ENCODE measurements around the gene RASSF4.

The RASSF4 gene

DNA sequence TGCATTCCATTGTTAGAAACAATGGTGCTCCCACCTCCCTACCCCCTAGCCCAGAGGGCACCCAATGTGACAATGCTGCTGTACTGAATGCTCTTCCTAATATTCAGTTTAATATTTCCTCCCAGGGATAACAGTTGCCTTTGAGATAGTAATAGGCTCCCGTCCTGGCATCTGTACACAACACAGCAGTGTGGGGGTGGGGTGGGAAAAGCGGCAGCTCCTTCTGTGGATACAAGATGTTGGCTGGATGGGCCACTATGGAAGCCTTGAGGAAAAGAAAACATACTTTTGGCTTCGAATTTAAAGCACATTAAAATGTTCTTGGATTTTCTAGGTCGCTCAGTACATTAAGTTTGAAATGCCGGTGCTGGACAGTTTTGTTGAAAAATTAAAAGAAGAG is 32.0 kb downstream of the RASSF4 start:
- Histone ChIP-seq H3K9ac (ENCODE audit: low read length) (no peak overlapping the region), H3K9me3 (ENCODE audit: control insufficient read depth, low read depth, low read length) (no peaks in the 10 kb centered on the region), H3K4me3 (ENCODE audit: low read length) (no peak overlapping the region), H3K27me3 (ENCODE audit: control insufficient read depth, insufficient read depth, low read length) (no peaks in the 10 kb centered on the region), H3K36me3 (ENCODE audit: control insufficient read depth, low read depth, low read length) (no peaks in the 10 kb centered on the region), H3K4me1 (ENCODE audit: control insufficient read depth, low read depth, low read length) (peaks cover 39% of the 10 kb centered on the region), H3K27ac (ENCODE audit: low read length) (no peak overlapping the region)

DNA sequence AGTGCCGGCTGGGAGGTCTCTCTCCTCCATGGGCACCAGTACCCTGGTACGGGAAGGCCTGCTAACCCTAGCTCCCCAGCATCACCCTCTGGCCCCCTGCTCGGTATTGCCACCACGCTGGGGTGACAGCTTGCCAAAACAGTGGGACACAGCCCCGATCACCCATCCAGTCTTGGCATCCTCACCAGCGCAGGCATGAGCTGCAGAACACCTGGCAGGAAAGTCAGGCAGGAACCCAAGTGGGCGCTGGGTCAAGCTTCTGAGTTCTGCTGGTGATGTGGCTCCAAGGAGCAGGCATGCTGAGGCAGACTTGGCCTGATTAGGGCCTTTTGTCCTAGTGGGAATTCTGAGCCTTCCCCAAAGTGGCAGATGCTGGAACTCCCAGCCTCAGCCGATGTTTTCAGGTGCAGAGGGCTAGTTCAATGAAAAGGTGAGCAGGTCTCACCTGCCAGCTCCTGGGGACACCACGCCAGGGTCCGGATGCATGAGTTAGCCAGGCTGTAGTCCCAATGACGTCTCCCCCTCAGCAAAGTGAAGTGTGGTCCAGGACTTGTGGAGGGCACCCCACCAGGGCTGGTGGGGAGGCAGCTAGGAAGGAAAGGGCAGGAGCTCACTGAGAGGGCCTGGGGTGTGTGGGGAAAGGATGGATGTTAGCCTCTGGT is 32.6 kb downstream of the RASSF4 start:
- H3K4me3 ChIP-seq (ENCODE audit: low read length), result no peak overlapping the region
- H3K9ac ChIP-seq (ENCODE audit: low read length), result no peak overlapping the region
- H3K36me3 ChIP-seq (ENCODE audit: control insufficient read depth, low read depth, low read length), result no peaks in the 10 kb centered on the region
- no peaks in the 10 kb centered on the region for H3K27me3 ChIP-seq (ENCODE audit: control insufficient read depth, insufficient read depth, low read length)
- H3K4me1 ChIP-seq (ENCODE audit: control insufficient read depth, low read depth, low read length), result peaks cover 35% of the 10 kb centered on the region
- H3K27ac ChIP-seq (ENCODE audit: low read length), result no peak overlapping the region
- H3K9me3 ChIP-seq (ENCODE audit: control insufficient read depth, low read depth, low read length), result no peaks in the 10 kb centered on the region

DNA sequence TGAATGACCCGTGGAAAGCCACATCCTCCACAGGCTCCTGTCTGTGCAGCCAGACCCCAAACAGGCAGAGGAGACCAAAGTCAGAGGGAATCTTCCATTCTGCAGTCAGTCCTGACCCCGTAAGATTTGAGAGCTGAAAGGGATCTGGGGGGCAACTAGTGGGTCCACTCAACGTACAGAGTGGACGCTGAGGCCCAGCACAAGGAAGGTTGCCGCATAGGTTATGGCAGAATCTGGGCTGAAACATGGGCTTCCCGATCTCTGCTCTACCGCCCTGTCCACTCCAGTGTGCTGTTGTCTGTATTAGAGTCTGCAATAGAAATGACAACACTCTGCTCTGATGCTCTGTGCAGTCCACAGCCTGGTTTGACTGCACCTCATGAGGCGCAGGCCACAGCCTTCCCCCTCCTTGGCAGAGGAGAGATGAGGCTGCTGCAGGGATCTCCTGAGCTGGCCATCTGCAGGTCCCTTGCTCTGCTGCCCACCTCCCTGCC is 33.2 kb downstream of the RASSF4 start:
- Histone ChIP-seq H3K4me1 (ENCODE audit: control insufficient read depth, low read depth, low read length) (peaks cover 35% of the 10 kb centered on the region), H3K36me3 (ENCODE audit: control insufficient read depth, low read depth, low read length) (no peaks in the 10 kb centered on the region), H3K9ac (ENCODE audit: low read length) (no peak overlapping the region), H3K9me3 (ENCODE audit: control insufficient read depth, low read depth, low read length) (no peaks in the 10 kb centered on the region), H3K27ac (ENCODE audit: low read length) (no peak overlapping the region), H3K27me3 (ENCODE audit: control insufficient read depth, insufficient read depth, low read length) (no peaks in the 10 kb centered on the region), H3K4me3 (ENCODE audit: low read length) (no peak overlapping the region)

DNA sequence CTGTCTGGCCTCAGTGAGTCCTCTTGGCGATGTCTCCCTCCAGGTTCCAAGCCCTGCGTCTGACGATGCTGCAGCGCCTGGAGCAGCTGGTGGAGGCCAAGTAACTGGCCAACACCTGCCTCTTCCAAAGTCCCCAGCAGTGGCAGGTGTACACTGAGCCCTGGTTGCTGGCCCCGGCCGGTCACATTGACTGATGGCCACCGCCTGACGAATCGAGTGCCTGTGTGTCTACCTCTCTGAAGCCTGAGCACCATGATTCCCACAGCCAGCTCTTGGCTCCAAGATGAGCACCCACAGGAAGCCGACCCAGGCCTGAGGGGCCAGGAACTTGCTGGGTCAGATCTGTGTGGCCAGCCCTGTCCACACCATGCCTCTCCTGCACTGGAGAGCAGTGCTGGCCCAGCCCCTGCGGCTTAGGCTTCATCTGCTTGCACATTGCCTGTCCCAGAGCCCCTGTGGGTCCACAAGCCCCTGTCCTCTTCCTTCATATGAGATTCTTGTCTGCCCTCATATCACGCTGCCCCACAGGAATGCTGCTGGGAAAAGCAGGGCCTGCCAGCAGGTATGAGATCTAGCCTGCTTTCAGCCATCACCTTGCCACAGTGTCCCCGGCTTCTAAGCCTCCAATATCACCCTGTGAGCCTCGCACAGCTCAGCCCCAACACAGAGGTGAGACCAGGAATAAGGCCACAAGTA is 33.8 kb downstream of the RASSF4 start:
- no peaks in the 10 kb centered on the region for H3K9me3 ChIP-seq (ENCODE audit: control insufficient read depth, low read depth, low read length)
- H3K4me1 ChIP-seq (ENCODE audit: control insufficient read depth, low read depth, low read length), result peaks cover 29% of the 10 kb centered on the region
- H3K4me3 ChIP-seq (ENCODE audit: low read length), result no peak overlapping the region
- H3K9ac ChIP-seq (ENCODE audit: low read length), result no peak overlapping the region
- H3K27me3 ChIP-seq (ENCODE audit: control insufficient read depth, insufficient read depth, low read length), result no peaks in the 10 kb centered on the region
- no peaks in the 10 kb centered on the region for H3K36me3 ChIP-seq (ENCODE audit: control insufficient read depth, low read depth, low read length)
- H3K27ac ChIP-seq (ENCODE audit: low read length), result no peak overlapping the region

DNA sequence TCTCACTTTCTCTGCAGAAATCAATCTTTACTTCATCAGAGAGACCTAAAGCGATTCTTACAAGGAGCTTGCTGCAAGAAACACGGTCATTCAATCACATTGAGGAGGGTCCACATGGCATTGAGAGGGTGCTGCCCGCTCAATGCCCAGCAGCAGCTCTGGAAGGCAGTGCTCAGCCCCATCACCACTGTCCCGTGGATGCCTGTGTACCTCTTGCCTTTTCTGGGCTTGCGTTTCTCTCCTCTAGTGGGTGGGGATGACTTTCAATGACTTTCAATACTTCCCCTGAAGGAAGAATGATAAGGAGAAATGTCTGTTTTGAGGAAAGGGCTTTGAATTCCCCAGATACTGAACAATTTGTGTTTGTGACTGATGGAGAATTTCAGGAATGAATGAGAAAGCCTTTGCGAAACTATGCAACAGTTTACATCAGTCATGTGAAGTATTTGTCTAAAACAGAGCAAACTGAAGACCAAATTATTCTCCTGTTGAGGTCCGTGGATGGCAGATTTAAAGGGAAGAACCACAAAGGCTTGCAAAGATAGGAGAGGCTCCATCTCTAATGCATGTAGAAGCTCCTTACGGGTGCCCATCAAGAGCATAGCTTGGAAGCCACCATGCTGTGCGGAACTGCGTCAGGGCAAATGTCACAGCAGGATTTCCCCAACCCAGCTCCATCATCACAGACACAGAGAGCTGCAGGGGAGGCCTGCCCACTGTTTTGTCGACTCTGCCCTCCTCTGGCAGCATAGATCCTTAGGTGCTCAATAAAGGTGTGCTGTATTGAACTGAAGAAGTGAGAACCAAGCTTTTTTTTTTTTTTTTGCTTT is 34.5 kb downstream of the RASSF4 start:
- no peak overlapping the region for H3K9ac ChIP-seq (ENCODE audit: low read length)
- H3K27me3 ChIP-seq (ENCODE audit: control insufficient read depth, insufficient read depth, low read length), result no peaks in the 10 kb centered on the region
- H3K4me1 ChIP-seq (ENCODE audit: control insufficient read depth, low read depth, low read length), result peaks cover 27% of the 10 kb centered on the region
- no peaks in the 10 kb centered on the region for H3K36me3 ChIP-seq (ENCODE audit: control insufficient read depth, low read depth, low read length)
- H3K4me3 ChIP-seq (ENCODE audit: low read length), result no peak overlapping the region
- no peak overlapping the region for H3K27ac ChIP-seq (ENCODE audit: low read length)
- H3K9me3 ChIP-seq (ENCODE audit: control insufficient read depth, low read depth, low read length), result no peaks in the 10 kb centered on the region

DNA sequence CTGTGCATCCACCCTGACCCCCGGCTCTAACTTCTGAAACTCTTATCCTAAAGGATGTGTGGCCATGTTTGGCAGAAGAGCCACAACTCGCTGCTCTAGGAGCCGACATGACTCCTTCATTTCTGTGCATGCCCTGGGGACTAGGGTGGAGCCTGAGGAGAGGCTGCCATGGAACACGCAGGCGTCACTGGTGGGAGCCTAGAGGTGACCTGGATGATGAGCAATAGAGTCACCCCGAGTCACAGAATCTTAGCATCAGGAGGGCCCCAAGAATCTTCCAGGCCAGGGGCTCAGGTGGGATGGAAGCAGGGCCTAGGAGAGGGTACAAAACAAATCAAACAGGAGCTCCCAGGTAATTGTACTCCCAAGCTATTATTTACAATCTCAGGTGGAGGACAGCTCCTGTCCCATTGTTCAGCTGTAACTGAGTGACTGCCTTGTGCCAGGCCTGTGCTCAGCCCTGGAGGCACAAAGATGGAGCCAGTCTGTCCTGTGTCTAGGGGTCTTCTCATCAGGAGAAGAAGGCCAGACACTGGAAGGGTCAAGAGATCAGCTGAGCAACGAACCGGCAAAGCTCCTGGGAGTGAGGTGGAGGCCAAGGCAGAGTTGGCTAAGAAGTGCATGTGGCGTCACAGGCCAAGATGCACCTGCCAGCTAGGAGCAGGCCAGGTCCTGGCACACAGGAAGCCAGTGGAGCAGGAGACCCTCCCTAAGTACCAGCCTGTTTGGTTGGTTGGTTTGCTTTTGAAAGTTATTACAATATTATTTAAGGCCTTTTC is 35.3 kb downstream of the RASSF4 start:
- no peak overlapping the region for H3K27ac ChIP-seq (ENCODE audit: low read length)
- no peak overlapping the region for H3K9ac ChIP-seq (ENCODE audit: low read length)
- H3K4me1 ChIP-seq (ENCODE audit: control insufficient read depth, low read depth, low read length), result peaks cover 25% of the 10 kb centered on the region

DNA sequence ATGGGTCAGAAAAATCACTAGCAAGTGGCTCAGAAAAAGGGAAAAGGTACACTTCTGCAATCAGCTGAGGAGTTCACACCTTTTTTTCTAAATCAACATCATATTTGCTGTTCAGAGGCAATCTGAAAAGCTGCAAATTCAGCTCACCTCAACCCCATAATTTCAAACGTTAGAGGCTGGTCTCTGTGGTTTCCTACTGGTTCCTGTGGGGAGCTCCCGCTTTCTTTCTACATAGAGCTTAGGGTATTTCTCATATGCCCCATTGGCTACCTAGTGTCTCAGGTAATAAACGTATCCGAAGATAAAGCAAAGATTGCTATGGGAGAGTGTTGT is 35.9 kb downstream of the RASSF4 start:
- no peak overlapping the region for H3K9ac ChIP-seq (ENCODE audit: low read length)
- peaks cover 28% of the 10 kb centered on the region for H3K4me1 ChIP-seq (ENCODE audit: control insufficient read depth, low read depth, low read length)
- no peaks in the 10 kb centered on the region for H3K27me3 ChIP-seq (ENCODE audit: control insufficient read depth, insufficient read depth, low read length)
- H3K4me3 ChIP-seq (ENCODE audit: low read length), result no peak overlapping the region
- H3K27ac ChIP-seq (ENCODE audit: low read length), result no peak overlapping the region
- H3K36me3 ChIP-seq (ENCODE audit: control insufficient read depth, low read depth, low read length), result no peaks in the 10 kb centered on the region
- no peaks in the 10 kb centered on the region for H3K9me3 ChIP-seq (ENCODE audit: control insufficient read depth, low read depth, low read length)

More for the DNA sequence above, 35.3 kb downstream of the RASSF4 start:
- no peaks in the 10 kb centered on the region for H3K9me3 ChIP-seq (ENCODE audit: control insufficient read depth, low read depth, low read length)
- no peaks in the 10 kb centered on the region for H3K27me3 ChIP-seq (ENCODE audit: control insufficient read depth, insufficient read depth, low read length)
- no peak overlapping the region for H3K4me3 ChIP-seq (ENCODE audit: low read length)
- no peaks in the 10 kb centered on the region for H3K36me3 ChIP-seq (ENCODE audit: control insufficient read depth, low read depth, low read length)

DNA sequence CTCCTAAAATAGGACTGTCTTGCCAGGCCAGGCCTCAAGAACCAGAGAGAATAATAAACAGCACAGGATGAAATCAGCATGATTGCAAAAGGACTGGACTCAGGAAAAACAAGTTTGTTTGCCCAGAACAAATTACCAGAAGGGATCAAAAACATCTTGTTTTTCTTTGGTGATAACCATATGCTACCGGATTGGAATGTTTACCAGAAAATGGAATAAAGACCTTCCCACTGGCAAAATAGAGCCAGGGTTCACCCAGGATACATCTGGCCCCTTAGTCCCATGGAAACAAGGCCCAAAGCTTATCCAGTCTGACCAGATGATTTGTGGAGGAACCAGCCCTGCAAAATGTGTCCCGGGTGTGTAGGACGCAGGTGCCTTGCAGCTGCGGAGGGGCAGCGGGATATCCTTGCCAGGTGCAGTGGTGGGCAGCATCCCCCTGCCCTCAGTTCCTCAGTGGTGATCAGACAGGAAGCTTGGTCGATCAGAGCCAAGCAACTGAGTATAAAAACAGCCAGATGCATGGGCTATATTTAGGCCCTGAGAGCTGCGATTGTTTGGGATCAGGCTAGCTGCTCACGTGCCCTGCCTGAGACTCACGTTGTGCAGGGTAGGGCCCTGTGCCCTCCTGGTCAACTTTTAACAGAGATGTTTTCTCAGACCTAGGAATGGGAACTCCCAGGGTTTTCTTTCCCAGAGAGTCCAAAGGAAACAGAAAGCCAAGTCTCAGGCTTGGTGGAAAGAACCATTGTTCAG is 36.5 kb downstream of the RASSF4 start:
- Histone ChIP-seq H3K9me3 (ENCODE audit: control insufficient read depth, low read depth, low read length) (no peaks in the 10 kb centered on the region), H3K4me1 (ENCODE audit: control insufficient read depth, low read depth, low read length) (peaks cover 22% of the 10 kb centered on the region), H3K36me3 (ENCODE audit: control insufficient read depth, low read depth, low read length) (no peaks in the 10 kb centered on the region), H3K9ac (ENCODE audit: low read length) (no peak overlapping the region), H3K27ac (ENCODE audit: low read length) (no peak overlapping the region), H3K27me3 (ENCODE audit: control insufficient read depth, insufficient read depth, low read length) (no peaks in the 10 kb centered on the region), H3K4me3 (ENCODE audit: low read length) (no peak overlapping the region)

DNA sequence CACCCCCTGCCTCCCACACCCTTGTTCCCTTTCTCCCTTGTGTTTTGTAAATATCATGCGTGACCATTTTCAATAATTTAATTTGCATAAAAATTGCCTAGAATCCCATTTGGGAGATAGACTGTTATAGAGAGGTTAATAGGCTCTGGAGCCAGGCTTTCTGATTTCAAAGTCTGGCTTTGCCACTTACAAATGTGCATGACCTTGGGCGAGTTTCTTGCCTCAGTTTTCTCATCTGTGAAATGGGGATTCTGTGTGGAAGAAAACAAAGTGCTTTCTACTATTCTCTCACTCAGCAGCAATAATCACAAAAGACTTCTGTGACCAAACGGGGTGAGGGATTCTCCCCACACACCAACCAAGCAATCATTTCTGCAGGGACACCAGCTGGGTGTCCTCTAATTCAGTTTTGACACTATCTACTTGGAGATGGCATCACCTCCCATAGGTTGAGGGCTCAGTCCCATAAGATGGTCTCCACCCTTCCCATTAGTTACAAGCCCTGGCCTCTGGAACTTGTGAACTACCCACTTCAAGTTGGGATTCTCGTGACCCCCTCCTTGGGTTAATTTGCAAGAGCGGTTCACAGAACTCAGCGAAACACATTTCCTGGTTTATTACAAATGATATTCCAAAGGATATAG is 37.6 kb downstream of the RASSF4 start:
- Histone ChIP-seq H3K4me1 (ENCODE audit: control insufficient read depth, low read depth, low read length) (peaks cover 21% of the 10 kb centered on the region), H3K9me3 (ENCODE audit: control insufficient read depth, low read depth, low read length) (no peaks in the 10 kb centered on the region), H3K27me3 (ENCODE audit: control insufficient read depth, insufficient read depth, low read length) (no peaks in the 10 kb centered on the region), H3K4me3 (ENCODE audit: low read length) (no peak overlapping the region), H3K9ac (ENCODE audit: low read length) (no peak overlapping the region), H3K36me3 (ENCODE audit: control insufficient read depth, low read depth, low read length) (no peaks in the 10 kb centered on the region), H3K27ac (ENCODE audit: low read length) (no peak overlapping the region)

DNA sequence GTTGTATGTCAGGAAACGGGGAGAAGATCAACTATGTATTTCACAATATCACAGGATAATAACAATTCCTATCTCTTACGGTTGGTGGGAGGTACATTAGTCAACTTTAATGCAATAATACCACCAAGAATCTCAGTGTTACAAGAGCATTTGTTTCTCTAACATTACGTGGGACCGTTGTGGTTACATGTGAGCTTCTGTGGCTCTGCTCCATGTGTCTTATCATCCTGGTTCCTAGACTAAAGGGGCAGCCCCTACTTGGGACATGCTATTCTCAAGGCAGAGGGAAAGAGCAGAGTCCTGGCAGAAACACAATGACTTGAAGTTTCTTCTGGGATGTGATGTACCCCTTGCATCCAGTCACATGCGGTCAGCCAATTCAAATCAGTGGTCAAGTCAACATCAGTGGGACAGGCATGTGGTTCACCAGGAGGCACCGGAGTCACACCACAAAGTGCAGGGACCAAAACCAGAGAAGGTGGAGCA is 38.6 kb downstream of the RASSF4 start:
- H3K4me1 ChIP-seq (ENCODE audit: control insufficient read depth, low read depth, low read length), result peaks cover 21% of the 10 kb centered on the region
- H3K27ac ChIP-seq (ENCODE audit: low read length), result no peak overlapping the region
- H3K9me3 ChIP-seq (ENCODE audit: control insufficient read depth, low read depth, low read length), result no peaks in the 10 kb centered on the region
- H3K27me3 ChIP-seq (ENCODE audit: control insufficient read depth, insufficient read depth, low read length), result no peaks in the 10 kb centered on the region
- H3K4me3 ChIP-seq (ENCODE audit: low read length), result no peak overlapping the region
- H3K9ac ChIP-seq (ENCODE audit: low read length), result no peak overlapping the region
- H3K36me3 ChIP-seq (ENCODE audit: control insufficient read depth, low read depth, low read length), result peaks cover under 1% of the 10 kb centered on the region
